GM12874 (cell line): ENCODE data around the gene KCNG2.

Source experiments
- CTCF ChIP-seq: IDR thresholded peaks from 2 replicates; pipeline ENCODE4 v1.5.1; 2011; ENCODE audit warnings: low read depth, mild to moderate bottlenecking, control low read depth, low read length, moderate library complexity; ENCODE audit not compliant: insufficient read depth

Gene KCNG2

GRCh38 chr18:79816981-79817606 is 19.4 kb downstream of the KCNG2 start:
- no peak for TF ChIP-seq CTCF

- TF ChIP-seq CTCF: no peak
Observed at GRCh38 chr18:79817607-79817998, 19.9 kb downstream of the KCNG2 start.

GRCh38 chr18:79818036-79818435 is 20.3 kb downstream of the KCNG2 start:
- no peak for TF ChIP-seq CTCF

GRCh38 chr18:79818631-79819030 is 20.9 kb downstream of the KCNG2 start:
- no peak for TF ChIP-seq CTCF

- no peak for TF ChIP-seq CTCF
Observed at GRCh38 chr18:79819064-79819967, 21.6 kb downstream of the KCNG2 start.

- no peak for TF ChIP-seq CTCF
Observed at GRCh38 chr18:79819968-79820351, 22.2 kb downstream of the KCNG2 start.

- TF ChIP-seq CTCF: no peak
Observed at GRCh38 chr18:79823120-79823519, 25.4 kb downstream of the KCNG2 start.
